ENCODE results near the gene WWOX.

WWOX gene

GRCh38 chr16:79139799-79140198 lies 1040.3 kb downstream of the WWOX start:
- DNase-seq, result no peak

GRCh38 chr16:79143026-79143425 lies 1043.6 kb downstream of the WWOX start:
- DNase-seq, result no peak

- no peak for DNase-seq
Observed at GRCh38 chr16:79150151-79150550, 1050.7 kb downstream of the WWOX start.

GRCh38 chr16:79150632-79151310 lies 1051.3 kb downstream of the WWOX start:
- no peak for DNase-seq

GRCh38 chr16:79154086-79154485 lies 1054.6 kb downstream of the WWOX start:
- DNase-seq, result no peak

GRCh38 chr16:79155471-79155870 lies 1056.0 kb downstream of the WWOX start:
- DNase-seq, result no peak

- DNase-seq, result no peak
Observed at GRCh38 chr16:79155904-79156303, 1056.5 kb downstream of the WWOX start.

GRCh38 chr16:79156761-79157160 lies 1057.3 kb downstream of the WWOX start:
- DNase-seq, result no peak

GRCh38 chr16:79158337-79158736 lies 1058.9 kb downstream of the WWOX start:
- DNase-seq, result no peak

- DNase-seq, result no peak
Observed at GRCh38 chr16:79159261-79160049, 1060.0 kb downstream of the WWOX start.

- no peak for DNase-seq
Observed at GRCh38 chr16:79162977-79163376, 1063.5 kb downstream of the WWOX start.

GRCh38 chr16:79163691-79164387 lies 1064.4 kb downstream of the WWOX start:
- DNase-seq, result no peak

GRCh38 chr16:79164388-79164995 lies 1065.0 kb downstream of the WWOX start:
- no peak for DNase-seq

GRCh38 chr16:79165079-79165478 lies 1065.6 kb downstream of the WWOX start:
- no peak for DNase-seq

GRCh38 chr16:79165506-79165905 lies 1066.1 kb downstream of the WWOX start:
- DNase-seq, result no peak

GRCh38 chr16:79167893-79168292 lies 1068.4 kb downstream of the WWOX start:
- DNase-seq, result no peak

- DNase-seq, result no peak
Observed at GRCh38 chr16:79168321-79168720, 1068.9 kb downstream of the WWOX start.

- DNase-seq, result no peak
Observed at GRCh38 chr16:79169239-79169638, 1069.8 kb downstream of the WWOX start.

GRCh38 chr16:79170555-79171246 lies 1071.2 kb downstream of the WWOX start:
- no peak for DNase-seq

- no peak for DNase-seq
Observed at GRCh38 chr16:79171504-79171903, 1072.0 kb downstream of the WWOX start.

GRCh38 chr16:79171931-79172705 lies 1072.7 kb downstream of the WWOX start:
- no peak for DNase-seq

GRCh38 chr16:79172976-79173500 lies 1073.6 kb downstream of the WWOX start:
- DNase-seq, result no peak
